Activated gamma-delta T cell treated with anti-CD3 and anti-CD28 coated beads, Interleukin-2, amount 50 U/mL, for 16 hours (primary cell): Measurements from ENCODE around the gene MBL2.

Experiments used
- DNase-seq: peaks from one replicate; pipeline ENCODE4 v3.0.0-alpha.2; 2020; ENCODE audit warnings: low read depth

MBL2 gene

DNA sequence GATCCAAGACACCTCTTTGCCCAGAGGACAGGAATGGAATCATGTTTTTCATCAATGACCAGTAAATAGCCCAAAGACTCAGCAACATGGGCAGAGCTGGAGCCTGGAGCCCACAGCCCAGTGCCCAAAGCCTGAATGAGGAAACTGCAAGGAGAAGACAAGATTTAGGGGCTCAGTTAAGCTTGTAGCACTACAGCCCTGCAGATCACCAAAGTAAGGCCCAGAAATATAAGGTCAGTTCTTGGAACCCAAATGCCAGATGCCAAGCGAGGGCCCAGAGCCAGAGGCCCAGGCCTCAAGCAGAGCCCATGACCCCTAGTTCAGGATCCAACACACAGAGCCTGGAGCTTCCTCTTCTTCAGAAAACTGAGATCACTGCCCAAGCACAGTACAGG, 32.4 kb downstream of the MBL2 start:
- DNase-seq: no peak

DNA sequence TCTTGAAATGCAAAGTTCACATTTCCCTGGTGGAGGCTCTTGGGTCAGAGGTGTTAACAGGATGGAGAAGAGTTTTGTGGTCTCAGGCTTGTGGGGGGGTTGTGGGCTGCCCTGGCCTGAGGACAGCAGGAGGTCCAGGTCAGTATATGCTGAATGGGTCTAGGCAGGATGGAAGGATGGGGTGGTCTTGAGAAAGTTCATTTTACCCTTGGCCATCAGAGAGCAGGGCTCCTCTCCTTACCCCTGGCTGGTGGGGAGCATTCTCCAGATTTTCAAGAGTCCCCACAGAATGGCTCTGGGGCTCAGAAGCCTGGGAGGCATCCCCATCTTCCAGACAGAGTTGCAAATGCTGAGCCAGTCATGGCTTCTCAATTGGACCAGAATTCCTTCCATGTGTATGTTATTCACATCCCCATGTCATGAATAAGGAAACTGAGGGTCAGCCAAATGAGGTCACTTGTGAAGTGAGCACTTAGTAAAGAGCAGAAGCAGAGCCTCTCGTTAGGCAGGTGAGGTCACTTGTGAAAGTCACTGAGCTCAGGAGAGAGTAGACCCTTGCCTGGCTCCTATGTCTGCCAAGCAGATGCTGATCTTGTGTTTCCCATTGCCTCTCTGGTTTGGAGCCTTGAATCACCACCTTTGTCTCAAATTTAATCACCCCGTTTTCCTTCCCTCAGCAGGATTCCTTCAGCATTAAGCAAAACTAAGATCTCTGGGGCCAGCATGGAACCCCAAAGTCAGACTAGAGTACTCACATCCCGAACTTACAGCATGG, 33.0 kb downstream of the MBL2 start:
- no peak for DNase-seq

DNA sequence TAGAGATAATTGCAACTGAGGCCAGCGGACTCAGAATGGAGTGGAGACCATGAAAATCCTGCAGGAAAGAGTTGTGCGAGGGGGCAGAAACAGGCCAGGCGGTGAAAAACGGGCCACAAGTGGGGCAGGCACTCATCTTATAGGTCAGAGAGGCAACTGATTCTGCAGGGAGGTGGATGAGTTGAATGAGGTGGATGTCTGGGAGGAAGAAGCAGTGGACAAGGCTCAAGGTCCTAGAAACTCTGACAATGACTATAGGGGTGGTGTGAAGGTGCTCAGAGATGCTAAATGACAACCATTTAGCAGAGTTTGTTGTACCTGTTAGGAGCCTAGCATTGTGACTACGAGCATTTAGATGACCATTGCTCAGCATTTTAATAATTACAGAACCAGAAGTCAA, 33.6 kb downstream of the MBL2 start:
- DNase-seq: no peak

DNA sequence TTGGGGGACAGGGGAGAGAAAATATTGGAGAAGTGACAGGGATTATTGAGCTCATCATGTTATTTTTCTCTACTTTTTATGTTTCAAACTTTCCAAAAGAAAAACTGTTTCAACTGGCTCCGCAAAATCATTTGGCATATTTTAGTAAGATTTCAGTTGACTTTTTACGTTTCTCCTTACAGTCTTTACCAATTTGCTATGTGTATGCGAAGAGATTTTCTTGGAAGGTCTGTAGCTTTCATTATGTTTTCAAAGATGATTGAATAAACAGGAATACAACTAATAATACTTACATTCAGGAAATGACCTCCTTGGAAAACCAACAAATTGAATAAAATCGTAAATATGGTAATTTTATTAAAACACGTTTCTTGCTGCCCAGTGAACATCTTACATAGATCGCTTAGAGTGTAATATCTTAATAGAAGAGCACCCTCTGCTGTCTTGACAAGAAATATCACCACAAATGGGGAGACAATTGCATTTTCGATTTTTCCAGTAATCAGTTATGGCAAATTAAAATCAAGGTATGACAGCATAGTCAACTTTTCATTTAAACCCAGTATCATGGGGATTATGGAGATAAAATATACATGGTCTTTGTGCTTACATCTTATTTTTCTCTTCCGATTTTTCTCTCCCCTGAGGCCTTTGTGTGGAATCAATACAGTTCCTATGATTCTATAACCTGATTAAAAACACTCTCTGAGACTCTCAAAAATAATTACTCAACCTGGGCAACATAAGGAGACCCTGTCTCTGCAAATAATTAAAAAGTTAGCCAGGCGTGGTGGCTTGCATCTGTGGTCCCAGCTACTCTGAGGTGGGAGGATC, 43.1 kb downstream of the MBL2 start:
- no peak for DNase-seq

DNA sequence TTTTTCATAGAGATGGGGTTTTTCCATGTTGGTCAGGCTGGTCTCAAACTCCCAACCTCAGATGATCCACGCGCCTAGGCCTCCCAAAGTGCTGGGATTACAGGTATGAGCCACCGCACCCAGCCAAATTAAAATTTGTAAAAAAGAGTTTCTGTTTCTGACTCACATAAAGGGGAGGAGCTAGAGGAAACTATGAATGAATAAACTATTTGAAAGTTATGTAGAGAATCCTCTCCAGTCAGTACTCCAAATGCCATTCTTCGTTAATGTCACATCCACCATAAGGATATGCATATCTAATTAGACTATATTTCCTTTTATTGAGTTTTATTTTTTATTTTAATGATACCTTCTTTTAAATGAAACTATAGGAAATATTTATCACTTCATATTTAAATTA, 52.6 kb downstream of the MBL2 start:
- DNase-seq: no peak
